ENCODE results near the gene KRTAP10-7. TPM values are rescaled to one million over a fixed set of nuclear protein-coding genes. Genes with fewer than 3 reads are reported as not detected.
"Not testable (repeated sequence)": the region's sequence is repeated elsewhere in the genome, so short reads cannot be mapped to it uniquely, and the experiment has no call there.

Gene KRTAP10-7
- total and polyA plus RNA-seq, 10 donors = not detected

- H3K9me3 ChIP-seq = peaks cover 0 to 6% (median 0%) of the 10 kb centered on the region in 8 donors
- no peak for TF ChIP-seq POLR2AphosphoS5 (IDR thresholded peaks at IDR 0.05)
- TF ChIP-seq, protein P1, sequence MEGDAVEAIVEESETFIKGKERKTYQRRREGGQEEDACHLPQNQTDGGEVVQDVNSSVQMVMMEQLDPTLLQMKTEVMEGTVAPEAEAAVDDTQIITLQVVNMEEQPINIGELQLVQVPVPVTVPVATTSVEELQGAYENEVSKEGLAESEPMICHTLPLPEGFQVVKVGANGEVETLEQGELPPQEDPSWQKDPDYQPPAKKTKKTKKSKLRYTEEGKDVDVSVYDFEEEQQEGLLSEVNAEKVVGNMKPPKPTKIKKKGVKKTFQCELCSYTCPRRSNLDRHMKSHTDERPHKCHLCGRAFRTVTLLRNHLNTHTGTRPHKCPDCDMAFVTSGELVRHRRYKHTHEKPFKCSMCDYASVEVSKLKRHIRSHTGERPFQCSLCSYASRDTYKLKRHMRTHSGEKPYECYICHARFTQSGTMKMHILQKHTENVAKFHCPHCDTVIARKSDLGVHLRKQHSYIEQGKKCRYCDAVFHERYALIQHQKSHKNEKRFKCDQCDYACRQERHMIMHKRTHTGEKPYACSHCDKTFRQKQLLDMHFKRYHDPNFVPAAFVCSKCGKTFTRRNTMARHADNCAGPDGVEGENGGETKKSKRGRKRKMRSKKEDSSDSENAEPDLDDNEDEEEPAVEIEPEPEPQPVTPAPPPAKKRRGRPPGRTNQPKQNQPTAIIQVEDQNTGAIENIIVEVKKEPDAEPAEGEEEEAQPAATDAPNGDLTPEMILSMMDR (IDR thresholded peaks at IDR 0.05 in 8 of 11, conservative IDR thresholded peaks at IDR 0.05 in 3 of 11) = no peak
- no peak for TF ChIP-seq POLR2A (IDR thresholded peaks at IDR 0.05)
- intact Hi-C loops (cut with DNase I; ENCODE audit: low total_unique reads) = no loop called here
- no peak overlapping the region for H3K4me3 ChIP-seq
- 73 to 83% (median 83%) methylated on average over 19 to 24 of the region's 24 CpGs for WGBS, 5 donors
- no peaks in the 10 kb centered on the region for H3K4me1 ChIP-seq
- H3K36me3 ChIP-seq = no peaks in the 10 kb centered on the region
- DNase-seq = no peak
- H3K27me3 ChIP-seq (replicated peaks in 1 of 7) = peaks cover 0 to 55% (median 16%) of the 10 kb centered on the region in 7 donors
- no peak overlapping the region for H3K27ac ChIP-seq
Observed at GRCh38 chr21:44589586-44590305, 10.7 kb upstream of the KRTAP10-7 start.

DNA sequence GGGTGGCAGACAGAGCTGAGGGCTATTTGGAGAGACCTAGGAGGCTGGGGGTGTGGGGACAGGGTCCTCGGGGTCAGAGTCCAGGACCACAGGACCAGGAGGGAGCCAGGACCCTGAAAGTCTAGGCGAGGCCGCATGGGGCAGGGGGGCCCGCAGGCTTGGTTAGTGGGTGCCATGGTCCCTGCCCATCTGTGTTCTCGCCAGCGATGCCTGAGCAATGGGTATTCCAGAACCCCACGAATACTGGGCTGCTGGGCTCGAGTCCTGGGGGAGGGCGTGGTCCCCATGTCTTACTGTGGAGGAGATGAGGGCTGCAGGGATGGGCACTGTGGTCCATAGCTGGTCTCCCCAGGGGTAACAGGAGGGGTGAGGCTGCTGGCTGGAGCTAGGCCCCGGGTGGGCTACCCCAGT, 10.1 kb upstream of the KRTAP10-7 start:
- 73 to 88% (median 82%) methylated on average over 8 to 10 of the region's 10 CpGs for WGBS, 5 donors
- H3K4me3 ChIP-seq = no peak overlapping the region
- no peaks in the 10 kb centered on the region for H3K36me3 ChIP-seq
- peaks cover 0 to 49% (median 16%) of the 10 kb centered on the region in 7 donors for H3K27me3 ChIP-seq (replicated peaks in 1 of 7)
- intact Hi-C loops (cut with DNase I; ENCODE audit: low total_unique reads) = no loop called here
- DNase-seq = no peak
- no peak for TF ChIP-seq POLR2AphosphoS5 (IDR thresholded peaks at IDR 0.05)
- TF ChIP-seq, protein P1 (IDR thresholded peaks at IDR 0.05 in 8 of 11, conservative IDR thresholded peaks at IDR 0.05 in 3 of 11) = no peak
- no peak for TF ChIP-seq POLR2A (IDR thresholded peaks at IDR 0.05)
- peaks cover 0 to 6% (median 0%) of the 10 kb centered on the region in 8 donors for H3K9me3 ChIP-seq
- no peaks in the 10 kb centered on the region for H3K4me1 ChIP-seq
- H3K27ac ChIP-seq = no peak overlapping the region

DNA sequence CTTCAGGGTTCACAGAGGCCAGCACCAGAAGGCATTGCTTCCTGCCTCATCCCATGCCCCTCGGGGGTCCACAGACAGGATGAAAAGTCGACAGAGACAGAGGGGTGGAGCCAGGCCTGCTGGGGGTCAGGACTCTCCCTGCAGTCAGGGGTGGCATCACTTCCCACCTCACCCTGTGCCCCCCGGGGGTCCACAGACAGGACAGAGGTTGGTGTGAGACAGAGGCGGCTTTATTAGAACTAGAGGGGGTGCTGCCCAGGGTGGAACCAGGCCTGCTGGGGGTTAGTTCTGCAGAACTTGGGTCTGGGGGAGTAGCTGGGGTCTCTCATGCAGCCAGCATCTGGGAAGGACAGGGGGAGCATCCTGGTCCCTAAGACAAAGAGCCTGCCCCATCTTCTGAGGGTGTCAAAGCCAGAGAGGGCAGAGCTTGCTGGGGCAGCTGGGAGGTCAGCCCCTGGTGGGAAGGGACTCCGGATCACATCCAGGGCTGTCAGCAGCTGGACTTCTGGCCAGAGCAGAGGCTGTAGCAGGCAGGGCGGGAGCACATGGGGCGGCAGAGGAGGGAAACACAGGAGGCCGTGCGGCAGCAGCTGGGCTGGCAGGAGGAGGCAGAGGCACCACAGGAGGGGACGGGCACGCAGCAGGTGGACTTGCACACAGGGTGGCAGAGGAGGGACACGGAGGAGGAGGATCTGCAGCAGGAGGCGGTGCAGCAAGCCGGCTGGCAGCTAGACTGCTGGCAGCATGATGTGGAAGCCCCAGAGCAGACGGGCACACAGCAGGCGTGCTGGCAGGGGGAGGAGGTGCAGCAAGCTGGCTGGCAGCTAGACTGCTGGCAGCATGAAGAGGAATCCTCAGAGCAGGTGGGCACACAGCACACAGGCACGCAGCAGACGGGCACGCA, 9.2 kb upstream of the KRTAP10-7 start:
- H3K27ac ChIP-seq; H3K9me3 ChIP-seq; intact Hi-C loops (cut with DNase I; ENCODE audit: low total_unique reads); DNase-seq; H3K4me3 ChIP-seq; H3K4me1 ChIP-seq; H3K36me3 ChIP-seq: not testable (repeated sequence)
- H3K27me3 ChIP-seq (replicated peaks in 1 of 7) = peaks cover 0 to 42% (median 14%) of the 10 kb centered on the region in 7 donors
- WGBS, 5 donors = 74 to 82% (median 76%) methylated on average over 15 to 18 of the region's 19 CpGs

GRCh38 chr21:44591801-44592130, 8.6 kb upstream of the KRTAP10-7 start:
- H3K27me3 ChIP-seq (replicated peaks in 1 of 7) = peaks cover 0 to 38% (median 12%) of the 10 kb centered on the region in 7 donors
- H3K4me3 ChIP-seq; H3K9me3 ChIP-seq; DNase-seq; intact Hi-C loops (cut with DNase I; ENCODE audit: low total_unique reads); H3K27ac ChIP-seq; H3K4me1 ChIP-seq; H3K36me3 ChIP-seq: not testable (repeated sequence)
- WGBS, 5 donors = 38 to 77% (median 54%) methylated on average over 1 to 4 of the region's 4 CpGs; no CpG with 5 or more reads in 1 of the 5 donors
